K562 (cell line): Measurements from ENCODE around the gene POLR3E. TPM values are rescaled to one million over a fixed set of nuclear protein-coding genes. Genes with fewer than 3 reads are reported as not detected.

Source experiments
- ARID1B ChIP-seq: fragments of 450-650 bp; IDR thresholded peaks from 2 replicates; pipeline ENCODE4 v1.6.1; 2016; ENCODE audit warnings: antibody characterized with exemption, mild to moderate bottlenecking, inconsistent platforms
- ARNT ChIP-seq, 2 experiments: fragments of 450-650 bp; IDR thresholded peaks; 2 replicates each; pipeline ENCODE4 v1.6.1; 2016; ENCODE audit warnings: mild to moderate bottlenecking in 1 of 2
- ATF7 ChIP-seq: fragments of 450-650 bp; IDR thresholded peaks from 2 replicates; pipeline ENCODE4 v1.7.1; 2014; ENCODE audit warnings: mild to moderate bottlenecking, moderate library complexity
- CHD2 ChIP-seq: IDR thresholded peaks from 2 replicates; pipeline ENCODE4 v1.6.1; 2011; ENCODE audit warnings: low read depth, low read length
- FIP1L1 ChIP-seq: fragments of 200-400 bp; formaldehyde crosslinking; IDR thresholded peaks from 2 replicates; pipeline ENCODE4 v1.6.1; 2018; ENCODE audit warnings: mild to moderate bottlenecking, low read depth, low read length; ENCODE audit not compliant: poor library complexity, severe bottlenecking
- FOXA3 ChIP-seq, 2 experiments: fragments of 450-650 bp in 1 of 2; sonication (generic) in 1 of 2; formaldehyde crosslinking; IDR thresholded peaks in 1 of 2; conservative IDR thresholded peaks in 1 of 2; 2 replicates each; pipeline versions ENCODE4 v1.4.0 to v1.8.0; 2020 to 2022; ENCODE audit warnings: mild to moderate bottlenecking in 2 of 2, missing genetic modification reagents in 1 of 2
- FOXK2 ChIP-seq, 2 experiments: fragments of 450-650 bp; IDR thresholded peaks in 1 of 2; conservative IDR thresholded peaks in 1 of 2; 2 replicates each; pipeline ENCODE4 v1.6.1; 2016; ENCODE audit warnings: low read depth in 2 of 2, mild to moderate bottlenecking in 1 of 2
- KAT2B ChIP-seq: IDR thresholded peaks from one replicate; pipeline ENCODE4 v1.6.1; 2012; ENCODE audit warnings: low read depth, mild to moderate bottlenecking, control low read depth, inconsistent platforms, low read length, moderate library complexity
- NCOA2 ChIP-seq, 2 experiments: fragments of 450-650 bp; IDR thresholded peaks; 2 replicates each; pipeline ENCODE4 v1.6.1; 2018; ENCODE audit warnings: mild to moderate bottlenecking in 2 of 2, moderate library complexity in 1 of 2; ENCODE audit not compliant: partially characterized antibody in 2 of 2
- POLR3A ChIP-seq: IDR thresholded peaks from 2 replicates; pipeline ENCODE4 v1.6.1; 2011; ENCODE audit warnings: borderline replicate concordance, mild to moderate bottlenecking, moderate library complexity; ENCODE audit not compliant: insufficient read length, insufficient read depth; ENCODE audit errors: extremely low read depth
- PREB ChIP-seq: sonication (generic); formaldehyde crosslinking; IDR thresholded peaks from 2 replicates; pipeline ENCODE4 v1.8.1; 2023; ENCODE audit warnings: mild to moderate bottlenecking, missing genetic modification reagents
- RAD51 ChIP-seq: fragments of 450-650 bp; IDR thresholded peaks from 2 replicates; pipeline ENCODE4 v1.7.1; 2016; ENCODE audit warnings: low read depth, mild to moderate bottlenecking, borderline replicate concordance
- RB1 ChIP-seq: fragments of 450-650 bp; IDR thresholded peaks from 2 replicates; pipeline ENCODE4 v1.6.1; 2017; ENCODE audit warnings: low read depth, mild to moderate bottlenecking
- RNF219 ChIP-seq: fragments of 250-450 bp; sonication (Bioruptor Pico); IDR thresholded peaks from 2 replicates; pipeline ENCODE4 v1.5.0; 2022; ENCODE audit warnings: mild to moderate bottlenecking
- TCF15 ChIP-seq: fragments of 250-450 bp; sonication (Bioruptor Pico); IDR thresholded peaks from 2 replicates; pipeline ENCODE4 v1.8.0; 2022; ENCODE audit warnings: moderate library complexity, mild to moderate bottlenecking, inconsistent platforms
- TEAD1 ChIP-seq, 2 experiments: fragments of 450-650 bp in 1 of 2; sonication (generic) in 1 of 2; formaldehyde crosslinking; IDR thresholded peaks; 2 replicates each; pipeline versions ENCODE4 v1.4.0 to v1.8.0; 2020 to 2022; ENCODE audit warnings: mild to moderate bottlenecking in 2 of 2, missing genetic modification reagents in 1 of 2
- ZC3H11A ChIP-seq: IDR thresholded peaks from 2 replicates; pipeline ENCODE4 v1.6.1; 2012; ENCODE audit warnings: low read depth, low read length, improper control_type of control experiment
- ZNF239 ChIP-seq: fragments of 250-450 bp; sonication (Bioruptor Pico); IDR thresholded peaks from 2 replicates; pipeline ENCODE4 v1.4.0; 2020; ENCODE audit warnings: mild to moderate bottlenecking
- polyA plus RNA-seq, 8 experiments: library from polyadenylated mRNA; depleted of rRNA in 4 of 8; stranded (reverse) in 5 of 8; unstranded in 3 of 8; fragments of >200 nt; fragmentation: Nextera tagmentation in 2 of 8; fragmentation: Illumina TruSeq in 1 of 8; extraction: Ambion mirVana in 2 of 8; extraction: Trizol in 1 of 8; gene quantifications; 2 replicates each; pipeline versions ENCODE4 v1.2.1 to v1.2.3, GENCODE V29; 2011 to 2014; ENCODE audit warnings: inconsistent platforms in 1 of 8, missing spikeins in 1 of 8
- total RNA-seq, 7 experiments: library from RNA; depleted of rRNA in 6 of 7; stranded (reverse); fragments of >200 nt in 6 of 7; fragmentation: Illumina TruSeq in 2 of 7; extraction: Trizol in 2 of 7; gene quantifications; 2 replicates each; pipeline versions ENCODE4 v1.2.1 to v1.2.3, GENCODE V29; 2011 to 2021; ENCODE audit warnings: low replicate concordance in 1 of 7
- TF ChIP-seq, protein P1 (sequence below), 3 experiments: IDR thresholded peaks in 2 of 3; conservative IDR thresholded peaks in 1 of 3; 2 replicates each; pipeline ENCODE4 v1.5.1; 2011 to 2012; ENCODE audit warnings: low read length in 3 of 3, mild to moderate bottlenecking in 3 of 3, control low read depth in 2 of 3, improper control_type of control experiment in 1 of 3, inconsistent platforms in 1 of 3, low read depth in 1 of 3, mixed read lengths in 1 of 3, moderate library complexity in 1 of 3; ENCODE audit not compliant: insufficient read depth in 2 of 3

Gene POLR3E
- total and polyA plus RNA-seq, 9 of the 15 experiments (the other 6 are each of a cell fraction or from before 2014, with no cell fraction given), result 17.7 to 151 (median 82.6) TPM

GRCh38 chr16:22321340-22322001, 24.3 kb downstream of the POLR3E start (continued):
- no peak for TF ChIP-seq PREB (CRISPR knock-in tag)
- TF ChIP-seq TCF15 (CRISPR knock-in tag), result no peak
- no peak for TF ChIP-seq ZNF239 (CRISPR knock-in tag)
- TF ChIP-seq ARNT (IDR thresholded peaks at IDR 0.05), result no peak
- no peak for TF ChIP-seq RNF219 (CRISPR knock-in tag)
- TF ChIP-seq, protein P1, sequence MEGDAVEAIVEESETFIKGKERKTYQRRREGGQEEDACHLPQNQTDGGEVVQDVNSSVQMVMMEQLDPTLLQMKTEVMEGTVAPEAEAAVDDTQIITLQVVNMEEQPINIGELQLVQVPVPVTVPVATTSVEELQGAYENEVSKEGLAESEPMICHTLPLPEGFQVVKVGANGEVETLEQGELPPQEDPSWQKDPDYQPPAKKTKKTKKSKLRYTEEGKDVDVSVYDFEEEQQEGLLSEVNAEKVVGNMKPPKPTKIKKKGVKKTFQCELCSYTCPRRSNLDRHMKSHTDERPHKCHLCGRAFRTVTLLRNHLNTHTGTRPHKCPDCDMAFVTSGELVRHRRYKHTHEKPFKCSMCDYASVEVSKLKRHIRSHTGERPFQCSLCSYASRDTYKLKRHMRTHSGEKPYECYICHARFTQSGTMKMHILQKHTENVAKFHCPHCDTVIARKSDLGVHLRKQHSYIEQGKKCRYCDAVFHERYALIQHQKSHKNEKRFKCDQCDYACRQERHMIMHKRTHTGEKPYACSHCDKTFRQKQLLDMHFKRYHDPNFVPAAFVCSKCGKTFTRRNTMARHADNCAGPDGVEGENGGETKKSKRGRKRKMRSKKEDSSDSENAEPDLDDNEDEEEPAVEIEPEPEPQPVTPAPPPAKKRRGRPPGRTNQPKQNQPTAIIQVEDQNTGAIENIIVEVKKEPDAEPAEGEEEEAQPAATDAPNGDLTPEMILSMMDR (IDR thresholded peaks at IDR 0.05 in 2 of 3, conservative IDR thresholded peaks at IDR 0.05 in 1 of 3; ENCODE audit: insufficient read depth in 2 of 3, low read depth in 1 of 3, low read length in 3 of 3), result peak; percentile 96 to 98 (median 97)
- no peak for TF ChIP-seq ATF7
- TF ChIP-seq NCOA2 (IDR thresholded peaks at IDR 0.05; ENCODE audit: partially characterized antibody in 2 of 2), result no peak
- no peak for TF ChIP-seq ZC3H11A
- TF ChIP-seq RAD51, result no peak
- no peak for TF ChIP-seq CHD2
- TF ChIP-seq FOXK2 (conservative IDR thresholded peaks at IDR 0.05 in 1 of 2, IDR thresholded peaks at IDR 0.05 in 1 of 2; ENCODE audit: low read depth in 2 of 2), result peak; percentile 68 to 78
- TF ChIP-seq KAT2B, result no peak
- TF ChIP-seq FOXA3 (CRISPR knock-in tag; conservative IDR thresholded peaks at IDR 0.05 in 1 of 2, IDR thresholded peaks at IDR 0.05 in 1 of 2), result peak in 1 of 2 experiments; percentile 72; a peak in 2 of 4 replicates
- peak; percentile 44; the same call in 1 of the 2 replicates for TF ChIP-seq RB1
- no peak for TF ChIP-seq TEAD1 (CRISPR knock-in tag; IDR thresholded peaks at IDR 0.05)
- no peak for TF ChIP-seq ARID1B
- TF ChIP-seq FIP1L1, result no peak
- TF ChIP-seq POLR3A, result no peak
